HG03565 (cell line): ENCODE data around the gene KRT1.
"Not testable (repeated sequence)": the region's sequence is repeated elsewhere in the genome, so short reads cannot be mapped to it uniquely, and the experiment has no call there.

Experiments used
- ATAC-seq: cut with Tn5 transposase; IDR thresholded peaks from one replicate; pipeline ENCODE4 v1.9.1; 2021; ENCODE audit warnings: mild to moderate bottlenecking, moderate library complexity; ENCODE audit not compliant: unreplicated experiment

KRT1 gene

DNA sequence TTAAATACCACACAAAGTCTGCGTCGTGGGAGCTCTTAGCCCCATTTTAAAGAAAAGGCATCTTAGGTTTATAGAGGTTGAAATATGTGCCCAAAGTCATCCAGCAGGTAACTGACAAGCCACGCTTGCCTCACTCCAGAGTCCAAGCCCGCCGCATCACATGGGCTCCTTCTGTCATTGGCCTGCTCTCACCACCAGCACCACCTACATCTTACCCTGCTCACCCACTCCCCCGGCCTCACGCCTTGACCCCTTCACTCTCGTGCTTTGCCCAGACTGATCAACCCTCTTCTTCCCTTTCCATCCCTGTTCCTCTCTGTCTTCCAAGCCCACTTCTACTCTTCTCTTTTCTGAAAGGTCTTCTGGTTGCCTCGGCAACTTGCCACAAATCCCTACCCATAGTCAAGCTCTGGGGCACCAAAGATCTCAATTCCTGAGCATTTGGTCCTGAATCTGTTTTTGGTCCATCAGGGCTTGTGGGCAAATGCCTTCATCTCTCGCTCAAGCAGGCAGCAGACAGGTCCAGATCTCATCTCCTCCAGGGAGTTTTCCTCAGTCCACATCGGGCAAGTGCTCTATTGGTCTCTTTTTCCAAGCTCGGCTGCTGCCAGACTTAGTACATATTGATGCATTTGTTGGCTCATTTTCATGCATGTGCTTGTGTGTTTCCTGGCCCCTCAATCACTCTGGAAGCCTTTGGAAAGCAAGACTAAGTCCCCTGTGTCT, 3.5 kb upstream of the KRT1 start:
- no peak for ATAC-seq

DNA sequence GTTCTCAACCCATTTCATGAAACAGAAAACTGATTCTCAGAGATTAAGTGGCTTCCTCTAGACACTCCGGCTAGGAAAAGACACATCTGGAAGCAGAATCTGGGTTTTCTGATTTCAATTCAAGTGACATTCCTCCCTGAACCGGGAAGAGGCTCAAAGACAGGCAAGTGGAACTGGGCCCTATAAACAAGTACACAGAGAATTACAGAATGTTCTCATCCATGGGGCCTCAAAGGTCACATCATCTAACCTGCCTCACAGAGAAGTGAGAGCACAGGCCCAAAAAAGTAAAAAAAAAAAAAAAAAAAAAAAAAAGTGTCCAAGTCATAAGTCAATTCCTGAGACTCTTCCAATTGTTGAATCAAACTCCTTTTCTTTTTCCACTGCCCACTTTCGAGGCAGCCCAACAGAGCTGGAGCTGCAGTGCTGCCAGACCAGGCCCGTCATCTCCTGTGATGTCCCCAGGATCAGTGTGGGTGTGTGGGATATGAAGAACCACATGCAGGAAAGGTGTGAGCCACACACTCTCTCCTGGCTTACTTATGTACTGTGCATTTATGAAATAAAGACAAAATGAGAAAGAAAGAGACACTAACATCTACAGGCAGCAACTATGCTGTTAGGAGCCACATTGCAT, 2.8 kb upstream of the KRT1 start:
- ATAC-seq, result no peak

DNA sequence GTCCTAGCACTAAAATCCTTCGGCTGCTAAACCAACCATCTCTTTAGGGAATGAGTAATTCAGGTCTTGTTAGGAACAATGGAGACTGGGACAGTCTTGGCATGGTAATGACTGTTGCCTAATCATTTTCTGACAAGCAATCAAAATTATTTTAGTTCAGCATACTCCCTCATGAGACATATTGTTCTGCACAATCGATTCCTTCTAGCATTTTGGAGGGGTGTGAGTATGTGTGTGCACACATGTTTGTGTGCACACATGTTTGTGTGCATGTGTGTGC, 2.1 kb upstream of the KRT1 start:
- ATAC-seq, result no peak

DNA sequence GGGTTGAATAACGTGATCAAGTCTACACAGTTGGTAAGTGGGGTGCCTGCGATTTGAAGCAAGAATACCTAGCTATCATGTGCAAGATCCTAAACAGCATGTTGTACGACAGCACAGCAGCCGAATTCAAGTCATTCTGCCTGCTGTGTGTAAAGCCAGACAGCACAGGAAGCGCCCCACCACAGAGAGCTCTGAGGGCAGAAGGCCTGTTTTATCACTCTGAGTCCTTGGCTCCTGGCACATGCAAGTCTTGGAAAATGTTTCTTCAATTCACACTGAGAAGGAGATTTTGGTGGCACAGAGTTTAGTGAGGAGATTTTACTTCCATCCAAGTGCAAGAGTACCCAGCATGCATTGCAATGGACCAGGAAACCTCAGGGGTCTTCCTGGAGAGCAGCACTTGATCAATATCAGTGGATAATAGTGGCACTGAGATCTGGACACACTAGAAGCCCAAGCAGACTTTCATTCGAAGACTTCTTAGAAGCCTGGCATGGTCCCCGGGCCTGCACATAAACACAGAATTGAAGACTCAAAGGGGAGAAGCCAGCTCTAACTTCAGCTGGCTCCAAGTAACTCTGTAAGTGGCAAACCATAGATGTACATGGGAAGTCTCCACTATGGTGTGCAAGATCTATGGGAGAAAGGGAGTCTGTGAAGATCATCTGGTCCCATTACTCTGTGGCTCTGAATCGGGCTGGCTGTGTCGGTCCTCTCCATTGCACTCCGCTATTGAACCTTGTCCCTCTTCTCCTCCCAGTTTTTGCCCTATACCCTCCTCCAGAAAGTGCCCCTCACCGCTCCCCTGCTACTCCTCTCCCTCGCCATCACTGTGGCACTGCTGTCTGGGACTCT, 1.5 kb upstream of the KRT1 start:
- no peak for ATAC-seq

DNA sequence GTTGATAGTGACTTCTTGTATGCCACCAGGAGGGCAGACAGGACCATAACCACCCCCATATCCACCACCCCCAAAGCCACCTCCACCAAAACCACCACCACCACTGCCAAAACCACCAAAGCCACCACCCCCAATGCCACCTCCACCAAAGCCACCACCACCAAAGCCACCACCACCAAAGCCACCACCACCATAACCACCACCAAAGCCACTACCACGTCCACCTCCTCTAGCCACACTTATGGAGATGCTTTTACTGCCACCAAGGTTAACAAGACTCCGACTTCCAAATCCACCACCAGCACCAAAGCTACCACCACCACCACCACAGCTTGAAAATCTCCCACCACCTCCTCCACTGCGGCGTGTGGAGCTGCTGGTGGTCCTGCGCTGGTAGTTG, 332 bp downstream of the KRT1 start:
- ATAC-seq, result no peak

DNA sequence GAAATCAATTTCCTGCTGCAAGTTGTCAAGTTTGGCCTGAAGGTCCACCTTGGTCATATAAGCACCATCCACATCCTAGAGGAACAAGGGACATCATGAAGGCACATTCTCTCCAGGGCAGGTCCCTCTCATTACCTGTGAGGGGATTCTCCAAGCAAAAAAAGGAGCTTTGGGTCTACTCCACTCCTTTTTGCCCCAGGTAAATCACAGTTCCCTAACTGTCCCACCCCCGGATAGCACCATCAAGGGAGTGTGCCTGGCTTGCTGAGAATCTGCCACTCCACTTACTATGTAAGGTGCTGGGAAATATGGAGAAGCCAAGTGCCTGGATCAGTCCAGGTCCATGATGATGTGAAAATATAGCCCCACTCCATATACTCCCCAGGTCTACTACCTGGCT, 2.5 kb downstream of the KRT1 start:
- ATAC-seq, result no peak

DNA sequence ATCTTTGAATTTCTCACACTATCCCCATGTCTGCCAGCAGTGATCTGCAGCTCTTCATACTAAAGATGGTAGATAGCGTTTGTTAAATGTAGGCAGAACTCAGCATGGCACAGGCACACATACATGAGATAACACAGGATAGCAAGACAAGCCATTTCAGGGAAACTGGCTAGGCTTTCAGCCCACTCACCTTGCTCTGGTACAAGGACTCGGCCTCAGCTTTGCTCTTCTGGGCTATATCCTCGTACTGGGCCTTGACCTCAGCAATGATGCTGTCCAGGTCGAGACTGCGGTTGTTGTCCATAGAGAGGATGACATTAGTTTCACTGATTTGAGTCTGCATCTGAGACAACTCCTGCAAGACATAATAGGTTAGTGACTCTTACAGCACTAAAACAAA, 3.1 kb downstream of the KRT1 start:
- no peak for ATAC-seq

DNA sequence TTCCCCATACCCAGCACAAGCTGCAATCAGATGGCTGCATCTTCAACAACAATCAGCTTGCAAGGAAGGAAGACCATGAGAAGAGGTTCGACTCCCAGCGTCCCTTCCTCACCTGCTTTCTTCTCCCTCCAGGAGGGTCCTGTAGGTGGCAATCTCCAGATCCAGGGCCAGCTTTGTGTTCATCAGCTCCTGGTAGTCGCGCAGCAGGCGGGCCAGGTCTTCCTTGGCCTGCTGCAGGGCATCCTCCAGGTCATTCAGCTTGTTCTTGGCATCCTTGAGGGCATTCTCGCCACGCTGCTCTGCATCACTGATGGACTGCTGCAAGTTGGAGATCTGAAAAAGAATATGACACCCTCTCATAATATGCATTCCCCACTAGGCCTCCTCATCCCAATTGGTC, 4.0 kb downstream of the KRT1 start:
- no peak for ATAC-seq

DNA sequence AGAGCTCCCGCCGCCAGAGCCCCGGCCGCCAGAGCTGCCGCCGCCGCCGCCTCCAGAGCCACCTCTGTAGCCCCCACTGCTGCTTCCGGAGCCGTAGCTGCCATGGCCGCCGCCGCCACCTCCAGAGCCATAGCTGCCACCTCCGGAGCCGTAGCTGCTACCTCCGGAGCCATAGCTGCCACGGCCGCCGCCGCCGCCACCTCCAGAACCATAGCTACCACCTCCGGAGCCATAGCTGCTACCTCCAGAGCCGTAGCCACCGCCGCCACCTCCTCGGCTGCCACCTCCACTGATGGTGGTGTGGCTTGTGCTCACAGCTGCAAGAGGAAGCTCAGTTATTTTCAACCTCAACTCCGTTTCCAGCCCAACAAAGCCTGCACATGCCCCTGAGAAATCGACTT, 4.9 kb downstream of the KRT1 start:
- ATAC-seq, result no peak

DNA sequence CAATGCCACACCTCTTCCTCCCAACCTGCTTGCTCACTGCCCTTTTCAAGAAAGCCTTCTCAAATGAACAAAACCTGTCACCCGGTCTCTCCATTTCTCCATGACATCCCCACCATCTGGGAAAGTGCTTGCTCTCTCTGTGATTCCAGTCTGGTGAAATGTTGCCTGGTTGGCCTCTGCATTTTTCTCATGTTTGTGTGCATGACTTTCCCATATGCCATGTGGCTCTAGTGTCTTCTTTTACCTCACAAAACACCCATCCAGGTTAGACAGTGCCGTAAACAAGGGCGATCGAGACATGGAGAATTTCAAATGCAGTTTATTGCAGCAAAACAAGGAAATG, 5.8 kb downstream of the KRT1 start:
- no peak for ATAC-seq

DNA sequence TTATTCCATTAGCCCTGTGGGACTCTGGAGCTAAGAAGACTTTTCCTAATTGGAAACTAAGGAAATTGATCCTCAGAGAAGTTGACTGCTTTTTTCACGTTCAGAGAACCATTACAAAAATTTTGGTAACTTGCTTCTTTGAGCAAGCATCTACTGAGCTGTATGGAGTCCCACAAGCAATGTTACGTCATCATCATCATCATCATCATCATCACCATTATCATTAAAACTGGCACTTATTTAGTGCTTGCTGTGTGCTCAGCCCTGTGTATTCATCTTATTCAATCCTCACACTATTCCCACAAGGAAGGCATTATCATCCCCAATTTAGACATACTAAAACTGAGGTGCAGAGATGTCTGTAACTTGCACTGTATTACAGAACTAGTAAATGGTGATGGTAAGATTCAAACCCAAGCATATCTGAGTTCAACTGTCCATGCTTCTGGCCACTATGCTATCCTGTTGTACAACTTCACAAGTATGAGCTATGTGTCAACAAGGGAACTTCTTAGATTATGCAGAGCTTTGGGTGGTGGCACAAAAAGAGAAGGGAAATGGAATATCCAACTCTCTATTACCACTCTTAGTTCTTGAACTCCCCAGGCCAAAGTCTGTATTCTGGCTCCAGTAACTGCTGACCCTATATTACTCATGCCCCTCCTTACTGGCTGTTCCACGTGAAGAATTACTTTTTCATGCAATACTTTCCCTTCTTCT, 6.3 kb downstream of the KRT1 start:
- ATAC-seq, result no peak

DNA sequence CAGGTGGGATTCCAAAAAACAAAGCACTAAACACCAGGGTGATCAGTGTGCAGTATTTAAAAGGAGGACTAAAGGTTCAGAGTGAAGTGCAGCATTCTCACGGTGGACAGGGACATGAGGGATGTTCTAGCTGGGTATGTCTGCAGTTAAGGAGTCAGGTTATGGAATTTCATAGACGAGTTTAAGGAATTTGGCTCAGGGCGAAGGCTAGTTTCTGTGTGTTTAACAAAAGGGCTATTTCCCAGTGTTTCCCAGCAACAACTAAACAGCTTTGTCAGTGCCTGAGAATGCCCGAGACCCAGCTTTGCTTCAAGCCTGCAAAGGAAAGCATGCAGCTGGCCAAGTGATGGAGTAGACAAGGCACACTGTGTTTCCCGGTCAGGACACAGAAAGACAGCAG, 7.0 kb downstream of the KRT1 start:
- ATAC-seq, result no peak

DNA sequence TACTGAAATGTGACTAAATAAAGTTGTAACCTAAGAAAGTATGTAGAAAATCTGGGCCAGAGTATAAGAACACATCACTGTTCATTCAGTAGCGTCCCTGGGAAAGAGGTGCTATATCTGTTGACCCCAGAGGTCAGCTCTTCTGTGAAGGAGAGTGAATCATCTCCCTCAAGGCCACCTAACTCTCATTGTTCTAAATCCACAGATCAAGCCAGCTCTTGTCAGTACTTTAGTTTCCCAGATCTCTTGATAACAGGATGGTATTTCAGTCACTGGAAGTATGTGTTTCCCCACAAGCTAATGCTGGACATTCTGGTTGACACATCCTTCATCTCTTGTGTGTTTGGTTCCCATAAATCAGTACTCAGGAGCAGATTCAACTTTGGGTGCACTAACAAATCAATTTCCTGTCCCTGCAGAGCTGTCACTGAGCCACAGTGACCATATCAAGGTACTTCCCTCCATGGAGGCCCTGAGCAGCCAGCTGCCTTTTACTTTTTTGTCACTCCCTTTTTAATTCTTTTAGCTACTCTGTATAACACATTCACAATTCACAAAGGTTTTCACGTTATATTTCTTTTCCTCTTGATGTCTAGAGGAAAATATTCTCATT, 7.8 kb downstream of the KRT1 start:
- ATAC-seq, result no peak

DNA sequence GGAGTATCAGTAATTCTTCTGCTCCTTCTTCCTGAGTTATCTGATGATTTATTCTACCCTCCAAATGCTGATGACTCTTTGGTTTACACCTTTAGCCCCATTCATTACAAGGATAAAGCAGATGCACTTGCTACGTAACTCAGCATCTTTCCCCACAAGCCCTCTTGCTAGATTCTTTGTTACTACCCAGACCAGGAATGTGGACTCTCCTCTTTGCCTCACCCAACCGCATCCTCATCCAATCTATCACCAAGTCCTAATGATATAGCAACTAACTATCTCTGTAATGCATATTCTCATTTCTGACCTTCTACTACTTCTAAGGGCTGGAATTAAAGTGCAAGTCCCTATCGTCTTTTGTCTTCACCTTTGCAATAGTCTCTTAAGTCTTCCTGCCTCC, 9.2 kb downstream of the KRT1 start:
- ATAC-seq, result no peak

DNA sequence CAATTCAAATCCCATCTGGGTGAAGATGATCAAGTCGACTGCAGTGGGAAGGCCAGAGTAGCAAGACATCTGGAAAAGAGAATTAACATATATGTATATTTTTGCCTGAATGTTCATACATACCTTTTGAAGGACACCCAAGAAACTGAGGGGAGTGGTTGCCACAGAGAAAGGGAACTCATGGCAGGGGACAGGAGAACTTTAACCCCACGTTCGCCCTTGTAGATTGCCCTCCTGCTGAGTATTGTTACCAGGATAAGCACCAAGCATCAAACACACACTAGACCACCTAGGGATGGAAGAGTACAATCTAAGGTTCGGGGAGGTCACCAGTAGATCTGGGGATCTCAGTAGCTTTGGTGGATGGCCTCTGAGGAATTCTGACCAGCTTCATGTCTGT, 9.7 kb downstream of the KRT1 start:
- no peak for ATAC-seq

DNA sequence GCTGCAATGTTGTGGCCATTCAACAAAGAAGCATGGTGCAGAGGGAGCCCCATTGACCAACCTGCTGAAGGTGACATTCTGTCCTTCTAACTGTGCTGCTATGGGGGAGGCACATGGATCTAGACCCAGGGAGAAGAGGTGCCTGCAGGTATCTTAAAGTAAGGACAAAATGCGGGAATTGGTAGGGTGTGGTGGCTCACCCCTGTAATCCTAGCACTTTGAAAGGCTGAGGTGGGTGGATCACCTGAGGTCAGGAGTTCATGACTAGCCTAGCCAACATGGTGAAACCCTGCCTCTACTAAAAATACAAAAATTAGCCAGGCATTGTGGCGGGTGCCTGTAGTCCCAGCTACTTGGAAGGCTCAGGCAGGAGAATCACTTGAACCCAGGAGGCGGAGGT, 10.3 kb downstream of the KRT1 start:
- not testable (repeated sequence) for ATAC-seq

DNA sequence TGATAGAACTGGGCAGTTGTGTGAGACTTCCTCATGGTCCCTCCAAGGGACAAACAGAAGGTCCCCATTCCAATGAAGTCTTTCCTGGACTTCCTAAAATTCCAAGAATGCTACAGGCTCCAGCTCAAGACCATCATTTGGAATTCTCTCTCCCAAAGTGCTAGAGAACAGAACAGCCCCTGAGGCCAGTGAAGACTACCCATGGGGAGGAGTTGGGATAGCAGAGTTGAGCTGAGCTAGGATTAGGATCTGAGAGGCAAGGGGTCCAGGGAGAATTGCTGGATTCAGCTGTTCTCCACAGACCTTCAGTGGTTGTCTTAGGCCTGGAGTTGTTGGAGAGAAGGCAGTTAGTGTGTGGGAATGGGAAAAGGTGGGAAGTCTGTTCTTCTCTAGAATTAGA, 10.8 kb downstream of the KRT1 start:
- ATAC-seq, result no peak

DNA sequence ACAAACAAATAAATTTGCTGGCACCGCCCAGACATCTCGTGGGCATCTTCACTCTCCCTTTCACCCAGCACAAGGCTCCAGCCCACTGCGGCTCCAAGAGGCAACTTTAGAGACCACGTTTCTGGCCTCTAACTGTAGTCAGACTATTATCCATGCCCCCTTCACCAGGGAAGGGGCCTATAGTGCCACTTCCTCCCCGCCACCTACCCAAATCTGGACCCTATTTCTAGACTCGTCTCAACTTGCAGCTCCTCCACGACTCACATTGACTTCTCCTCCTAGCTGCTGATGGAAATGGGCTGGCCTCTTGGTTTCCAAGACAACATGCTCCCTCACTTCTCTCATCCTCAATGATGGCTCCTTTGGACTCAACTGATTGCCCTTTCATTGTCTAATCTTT, 12.3 kb downstream of the KRT1 start:
- ATAC-seq, result no peak

DNA sequence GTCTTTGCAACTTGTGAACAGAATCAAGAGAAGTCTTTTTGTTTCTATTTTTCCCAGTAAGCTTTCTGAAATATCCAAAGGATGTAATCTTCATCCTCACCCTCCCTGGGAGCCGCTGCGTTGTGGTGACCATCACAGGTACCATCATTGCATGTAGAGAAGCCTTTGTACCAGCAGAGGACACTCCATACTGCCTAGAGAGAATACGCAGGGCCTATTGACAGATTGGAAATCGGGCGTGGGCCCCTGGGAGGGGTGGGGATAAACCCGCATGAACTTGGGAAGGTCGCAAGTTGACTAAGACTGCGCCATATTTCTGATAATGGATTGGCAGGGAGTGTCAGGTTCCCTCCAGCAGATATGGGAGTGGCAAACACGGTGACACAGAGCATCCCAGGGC, 12.7 kb downstream of the KRT1 start:
- no peak for ATAC-seq

DNA sequence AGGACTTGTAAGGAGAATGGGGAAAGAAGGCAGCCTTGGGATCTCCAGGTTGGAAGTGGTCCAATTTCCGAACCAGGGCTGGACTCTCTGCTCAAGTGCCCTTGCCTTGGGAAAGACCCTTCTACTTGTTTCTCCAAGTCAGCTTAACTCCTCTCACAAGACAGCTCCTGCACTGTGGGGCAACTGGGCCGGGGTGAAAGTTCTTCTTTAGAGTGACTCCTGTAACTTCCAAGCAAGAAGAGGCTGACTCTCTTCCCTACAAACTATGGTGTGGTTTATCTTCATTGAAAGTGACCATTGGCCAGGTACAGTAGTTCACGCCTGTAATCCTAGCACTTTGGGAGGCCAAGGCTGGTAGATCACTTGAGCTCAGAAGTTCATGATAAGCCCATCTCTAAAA, 13.7 kb downstream of the KRT1 start:
- ATAC-seq, result no peak

DNA sequence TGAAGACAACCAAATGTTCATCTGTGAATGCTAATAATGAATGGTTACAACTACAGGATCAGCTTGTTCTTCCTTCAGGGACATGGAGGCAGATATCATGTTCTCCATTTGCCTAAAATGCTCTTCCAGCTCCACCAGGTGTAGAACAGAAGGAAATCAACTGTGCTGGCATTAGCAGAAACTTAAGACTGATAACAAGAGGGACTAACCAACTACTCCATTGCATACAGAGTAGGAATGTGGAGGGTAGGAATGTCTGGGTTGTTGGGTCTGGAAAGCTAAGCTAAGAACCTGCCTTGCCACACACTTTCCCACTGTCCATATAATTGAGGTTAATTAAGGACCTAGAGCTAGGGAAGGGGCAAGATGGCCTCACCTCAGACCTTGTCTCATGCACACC, 16.8 kb downstream of the KRT1 start:
- no peak for ATAC-seq

DNA sequence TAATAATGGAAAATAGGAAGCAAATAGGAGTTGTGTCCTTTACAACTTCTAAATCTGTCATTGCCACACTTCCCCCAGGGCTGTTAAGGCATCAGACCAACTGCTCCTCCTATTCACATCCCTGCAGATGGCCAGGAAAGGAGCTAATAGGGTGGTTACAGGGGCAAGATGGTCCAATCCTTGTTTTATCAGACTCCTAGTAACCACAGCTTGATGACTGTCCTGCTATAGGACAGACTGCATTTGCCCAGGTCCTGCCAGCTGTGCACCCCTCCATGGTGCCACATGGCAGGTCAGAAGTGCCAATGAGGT, 17.3 kb downstream of the KRT1 start:
- ATAC-seq, result no peak
